HG03439 (cell line): ENCODE results near the gene ACTN4.

Experiments
- ATAC-seq: cut with Tn5 transposase; IDR thresholded peaks from one replicate; pipeline ENCODE4 v1.9.1; 2021; ENCODE audit warnings: mild to moderate bottlenecking, moderate library complexity; ENCODE audit not compliant: unreplicated experiment

Gene ACTN4

DNA sequence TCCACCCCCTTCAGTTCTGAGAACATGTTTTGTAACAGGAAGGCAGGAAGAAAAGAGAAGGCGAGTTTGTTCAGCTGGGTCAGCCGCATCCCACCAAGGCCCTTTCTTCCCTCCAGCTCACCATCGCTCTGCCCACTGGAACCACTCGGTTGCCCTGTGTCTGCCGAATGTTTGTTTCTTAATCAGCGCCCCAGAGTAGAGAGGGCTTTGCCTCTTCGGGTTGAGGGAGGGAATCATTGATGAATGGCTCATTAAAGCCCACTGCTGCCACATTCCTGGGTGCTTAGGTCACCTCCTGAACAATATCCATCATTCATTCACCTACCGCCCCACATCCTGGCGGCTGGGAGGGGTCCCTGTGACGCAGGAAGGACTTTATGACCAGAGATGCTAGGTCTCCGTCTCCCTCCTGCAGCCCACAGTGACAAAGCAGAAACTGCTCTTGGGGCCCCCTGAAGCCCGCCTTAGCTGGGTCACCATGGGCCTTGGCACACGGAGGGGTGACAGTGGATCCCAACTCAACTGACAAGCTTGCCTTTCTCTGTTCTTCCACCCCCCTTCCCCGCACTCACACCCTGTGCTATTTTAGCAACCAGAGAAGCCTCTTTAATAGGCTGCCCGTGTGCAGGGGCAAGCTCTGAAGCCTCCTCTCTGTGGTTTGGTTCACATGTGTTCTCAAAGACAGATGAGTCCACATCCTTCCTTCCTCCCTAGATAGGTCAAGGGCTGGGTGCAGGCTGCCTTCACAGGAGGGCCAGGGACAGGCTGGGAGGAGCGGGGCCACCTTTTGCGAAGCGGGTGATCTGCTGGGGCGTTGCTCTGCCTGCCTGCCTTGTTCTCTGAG, 46.2 kb downstream of the ACTN4 start:
- ATAC-seq = no peak

GRCh38 chr19:38695317-38695683, 47.9 kb downstream of the ACTN4 start:
- no peak for ATAC-seq

DNA sequence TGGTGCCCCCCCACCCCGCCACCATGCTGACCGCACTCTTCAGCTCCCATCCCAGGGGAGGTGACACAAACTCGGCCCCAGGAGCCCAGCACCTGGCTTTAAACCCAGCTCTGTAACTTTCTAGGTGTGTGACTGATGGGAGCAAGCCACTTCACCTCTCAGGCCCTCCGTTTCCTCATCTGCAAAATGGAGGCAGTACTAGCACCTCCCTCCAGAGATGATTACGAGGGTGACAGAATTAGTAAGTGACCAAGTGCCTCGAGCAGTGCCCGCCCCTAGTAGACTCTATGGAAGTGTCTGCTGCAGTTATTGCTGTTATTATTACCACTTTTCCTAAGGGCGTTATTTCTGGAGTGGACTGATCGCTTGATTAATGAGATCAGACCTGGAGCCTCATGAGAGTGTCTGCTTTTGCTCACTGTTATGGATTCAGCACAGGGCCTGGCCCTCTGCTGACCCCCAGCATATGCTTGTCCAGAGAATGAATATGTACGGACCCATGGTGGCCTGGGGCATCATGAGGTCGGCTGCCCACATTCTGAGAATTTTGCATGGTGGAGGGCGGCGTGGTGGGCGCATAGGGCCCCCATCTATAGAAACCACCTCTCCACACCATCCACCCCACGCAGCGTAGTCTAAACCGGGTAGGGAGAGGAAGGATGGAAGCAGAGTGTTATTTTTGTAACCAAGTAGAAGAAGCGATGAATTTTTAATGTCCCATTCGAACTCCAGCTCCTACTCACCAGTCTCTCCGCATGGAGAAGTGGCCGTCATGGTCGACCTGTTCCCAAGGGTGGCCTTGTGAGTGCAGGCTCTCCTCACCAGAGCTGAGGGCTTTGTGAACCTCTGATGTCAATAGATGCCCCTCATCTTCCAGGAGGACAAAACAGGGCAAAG, 48.6 kb downstream of the ACTN4 start:
- no peak for ATAC-seq

DNA sequence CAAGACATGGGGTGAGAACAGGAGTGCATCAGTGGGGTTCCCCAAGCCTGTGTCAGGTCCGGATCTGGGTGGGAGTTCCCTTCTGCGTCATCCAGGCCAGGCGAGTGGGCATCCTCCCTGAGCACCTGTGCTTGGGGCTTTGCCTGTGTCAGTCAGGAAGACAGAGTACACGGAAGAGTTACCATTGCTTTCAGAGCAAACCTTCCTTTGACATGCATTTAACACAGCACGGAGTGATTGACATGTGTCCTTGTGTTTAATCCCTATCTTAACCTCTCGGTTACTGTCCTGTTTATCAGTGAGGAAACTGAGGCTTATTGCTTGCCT, 49.2 kb downstream of the ACTN4 start:
- no peak for ATAC-seq

- ATAC-seq = no peak
Observed at GRCh38 chr19:38697197-38697596, 49.7 kb downstream of the ACTN4 start.

DNA sequence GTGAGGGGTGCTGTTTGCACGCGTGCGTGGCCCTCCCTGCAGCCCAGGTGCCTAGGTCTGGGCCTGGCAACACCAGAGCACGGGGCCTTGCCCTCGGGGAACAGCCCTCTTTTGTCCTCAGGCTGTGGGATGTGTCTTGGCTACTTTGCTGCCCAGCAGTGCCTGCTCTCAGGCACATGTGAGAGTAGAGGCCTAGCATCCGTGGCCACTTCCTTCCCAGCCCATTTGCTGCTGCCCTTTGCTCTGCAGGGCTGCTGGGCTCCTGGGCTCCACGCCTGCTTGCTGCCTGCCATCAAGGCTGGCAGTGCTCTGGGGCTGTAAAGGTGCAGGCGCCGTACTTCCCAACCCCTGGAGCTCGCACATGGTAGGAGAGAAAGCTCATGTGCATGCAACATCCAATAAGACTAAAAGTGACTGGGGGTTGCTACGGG, 50.2 kb downstream of the ACTN4 start:
- ATAC-seq = no peak

DNA sequence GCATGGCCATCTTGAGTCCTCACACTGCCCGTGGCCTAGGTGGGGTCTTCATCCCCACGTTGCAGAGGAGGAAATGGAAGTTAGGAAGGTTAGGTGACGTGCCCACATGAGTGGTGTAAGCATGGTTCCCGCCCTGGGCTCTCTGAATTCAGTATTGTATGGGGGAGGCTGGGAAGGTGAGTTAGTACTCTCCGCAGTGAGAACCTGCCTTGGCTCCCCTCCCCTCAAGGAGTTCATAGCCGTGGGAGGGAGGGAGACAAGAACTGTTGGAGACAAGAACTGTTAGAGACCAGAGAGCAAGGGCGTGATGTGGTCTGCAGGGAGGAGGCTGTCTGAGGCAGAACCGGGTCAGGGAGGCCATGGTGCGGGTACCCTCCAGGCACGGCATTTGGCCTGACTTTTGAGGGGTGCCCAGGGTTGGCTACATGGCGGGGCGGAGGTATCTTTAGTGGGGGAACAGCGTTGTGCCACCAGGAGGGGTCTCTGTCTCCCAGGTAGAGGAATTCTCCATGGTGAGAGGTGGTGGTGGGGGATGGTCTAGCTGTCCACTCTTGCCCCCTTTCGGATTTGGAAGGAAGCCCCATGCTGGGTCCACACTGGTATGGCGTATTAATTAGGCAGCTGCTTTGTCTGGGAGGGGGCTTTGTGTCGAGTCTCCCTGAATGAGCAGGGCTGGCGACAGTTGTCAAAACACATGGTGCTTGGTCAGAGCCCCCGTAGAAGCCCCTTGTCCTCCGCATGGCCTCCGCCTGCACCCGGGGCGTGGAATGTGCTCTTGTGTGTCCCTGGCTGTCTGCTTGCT, 51.0 kb downstream of the ACTN4 start:
- ATAC-seq = no peak

DNA sequence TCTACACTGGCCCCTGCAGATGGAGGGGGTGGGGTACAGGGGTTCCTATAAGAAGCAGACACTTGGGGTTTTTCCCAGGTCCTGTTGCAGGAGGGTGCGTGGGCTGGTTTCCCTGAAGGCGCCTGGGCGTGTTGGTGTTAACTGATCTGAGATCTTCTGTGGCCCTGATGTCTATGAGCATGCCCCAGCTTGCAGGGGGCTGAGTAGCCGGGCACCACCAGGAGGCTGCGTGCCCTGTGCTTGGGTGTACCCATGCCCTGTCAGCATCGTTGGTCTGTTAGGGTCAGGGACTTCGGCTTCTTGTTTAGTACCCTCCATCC, 51.5 kb downstream of the ACTN4 start:
- ATAC-seq = no peak

DNA sequence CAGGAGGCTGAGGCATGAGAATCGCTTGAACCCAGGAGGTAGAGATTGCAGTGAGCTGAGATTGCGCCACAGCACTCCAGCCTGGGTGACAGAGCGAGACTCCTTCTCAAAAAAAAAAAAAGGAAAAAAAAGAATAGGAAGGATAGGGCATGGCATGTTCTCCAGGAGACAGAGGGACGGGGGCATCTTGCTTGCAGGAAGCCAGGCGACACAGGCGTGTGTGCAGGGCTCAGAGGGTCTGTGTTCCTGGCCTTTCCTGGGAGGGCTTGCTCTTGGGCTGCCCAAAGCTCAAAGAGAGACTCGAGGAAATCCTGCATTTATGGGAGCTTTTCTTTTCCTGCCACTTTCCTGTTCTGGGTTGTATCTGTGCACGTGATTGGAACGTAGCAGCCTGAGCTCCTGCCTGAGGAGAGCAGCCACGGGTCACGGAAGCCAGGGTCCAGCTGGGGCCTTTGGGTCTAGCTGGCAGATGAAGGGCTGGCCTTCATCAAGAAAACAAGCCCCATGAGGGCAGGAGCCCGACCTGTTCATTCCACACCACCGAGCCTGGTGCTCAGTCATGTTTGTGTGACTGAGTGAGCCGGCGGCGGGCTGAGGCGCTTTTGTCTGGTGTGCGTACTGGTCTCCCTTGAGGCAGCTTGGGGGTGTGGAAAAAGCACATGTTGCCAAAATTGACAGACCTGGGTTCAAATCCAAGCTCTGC, 52.3 kb downstream of the ACTN4 start:
- no peak for ATAC-seq

DNA sequence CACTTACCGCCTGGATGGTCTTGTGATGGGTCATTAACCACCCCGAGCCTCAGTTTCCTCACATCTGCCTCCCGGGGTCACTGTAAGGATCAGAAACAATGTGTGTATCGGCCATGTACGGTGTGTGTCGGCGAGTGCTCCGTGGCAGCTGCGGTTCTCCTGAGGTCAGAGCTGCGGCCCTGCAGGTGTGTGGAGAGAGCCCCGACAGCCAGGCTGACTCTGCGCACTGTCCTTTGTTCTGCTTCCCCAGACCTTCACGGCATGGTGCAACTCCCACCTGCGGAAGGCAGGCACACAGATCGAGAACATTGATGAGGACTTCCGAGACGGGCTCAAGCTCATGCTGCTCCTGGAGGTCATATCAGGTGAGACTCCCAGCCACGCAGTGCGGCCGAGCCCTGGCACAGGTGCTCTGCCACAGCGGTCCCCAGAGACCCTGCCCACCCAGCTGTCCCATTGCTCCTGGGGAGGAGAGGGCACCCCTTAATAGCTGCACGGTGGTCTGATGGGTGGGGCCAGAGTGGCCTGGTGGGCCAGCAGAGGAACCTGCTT, 53.0 kb downstream of the ACTN4 start:
- no peak for ATAC-seq

DNA sequence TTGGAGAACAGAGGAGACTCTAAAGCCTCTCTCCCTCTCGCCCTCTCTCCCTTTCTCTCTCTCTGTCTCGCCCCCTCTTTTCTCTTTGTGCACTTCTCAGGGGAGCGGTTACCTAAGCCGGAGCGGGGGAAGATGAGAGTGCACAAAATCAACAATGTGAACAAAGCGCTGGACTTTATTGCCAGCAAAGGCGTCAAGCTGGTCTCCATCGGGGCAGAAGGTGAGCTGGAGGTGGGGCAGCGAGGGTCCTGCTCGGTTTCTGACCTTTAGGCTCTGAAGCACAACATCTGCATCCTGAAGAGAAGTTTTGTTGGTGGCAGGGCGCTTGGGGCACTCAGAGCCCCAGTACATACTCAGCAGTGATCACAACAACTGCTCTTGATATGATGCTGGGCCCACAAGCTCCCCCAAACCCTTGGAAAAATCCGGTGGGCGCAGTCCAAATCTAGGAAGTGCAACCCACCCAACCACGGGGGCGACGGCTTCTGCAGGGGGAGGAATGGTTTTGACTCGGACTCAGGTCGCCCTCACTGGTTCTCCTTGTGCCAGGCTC, 53.5 kb downstream of the ACTN4 start:
- ATAC-seq = no peak

- ATAC-seq = no peak
Observed at GRCh38 chr19:38701455-38702063, 54.1 kb downstream of the ACTN4 start.

- no peak for ATAC-seq
Observed at GRCh38 chr19:38702278-38702677, 54.8 kb downstream of the ACTN4 start.

- ATAC-seq = no peak
Observed at GRCh38 chr19:38703509-38703908, 56.1 kb downstream of the ACTN4 start.

- ATAC-seq = no peak
Observed at GRCh38 chr19:38704488-38705026, 57.1 kb downstream of the ACTN4 start.

DNA sequence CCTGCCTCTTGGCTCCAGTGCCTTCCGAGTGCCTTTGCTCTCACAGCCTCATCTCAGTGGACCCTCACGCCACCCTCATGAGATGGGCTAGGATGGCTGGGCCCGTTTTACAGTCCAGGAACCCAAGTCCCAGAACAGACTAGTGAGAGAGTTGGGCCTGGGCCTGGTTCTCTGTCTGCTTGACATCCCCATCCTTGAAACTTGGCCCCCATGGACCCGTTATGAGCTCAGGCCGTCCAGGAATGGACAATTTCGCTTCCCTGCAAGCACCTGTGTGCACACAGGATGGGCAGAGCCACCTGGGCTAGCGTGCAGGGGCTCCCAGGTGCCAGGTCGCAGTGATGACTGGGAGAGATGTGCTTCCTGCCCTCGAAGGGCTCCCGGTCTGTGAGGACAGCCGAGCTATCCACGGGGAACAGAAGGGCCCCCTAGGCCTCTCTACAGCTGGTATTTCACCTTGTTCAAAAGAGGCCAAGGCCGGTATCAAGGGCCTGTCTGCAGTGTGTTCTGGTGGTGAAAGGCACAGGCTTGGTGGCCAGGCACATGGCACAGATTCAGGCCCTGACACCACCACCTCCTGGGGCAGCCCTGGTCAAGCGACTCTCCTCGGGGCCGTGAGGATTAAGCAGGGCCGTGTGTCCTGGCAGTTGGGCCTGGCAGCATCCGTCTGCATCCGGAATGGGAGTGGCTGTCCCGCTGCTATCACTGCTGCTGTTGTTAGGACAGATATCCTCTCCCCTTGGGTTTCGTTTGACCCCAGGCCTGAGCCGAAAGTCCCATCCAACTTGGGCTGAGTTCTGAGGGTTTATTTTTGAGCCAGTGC, 58.0 kb downstream of the ACTN4 start:
- ATAC-seq = no peak

DNA sequence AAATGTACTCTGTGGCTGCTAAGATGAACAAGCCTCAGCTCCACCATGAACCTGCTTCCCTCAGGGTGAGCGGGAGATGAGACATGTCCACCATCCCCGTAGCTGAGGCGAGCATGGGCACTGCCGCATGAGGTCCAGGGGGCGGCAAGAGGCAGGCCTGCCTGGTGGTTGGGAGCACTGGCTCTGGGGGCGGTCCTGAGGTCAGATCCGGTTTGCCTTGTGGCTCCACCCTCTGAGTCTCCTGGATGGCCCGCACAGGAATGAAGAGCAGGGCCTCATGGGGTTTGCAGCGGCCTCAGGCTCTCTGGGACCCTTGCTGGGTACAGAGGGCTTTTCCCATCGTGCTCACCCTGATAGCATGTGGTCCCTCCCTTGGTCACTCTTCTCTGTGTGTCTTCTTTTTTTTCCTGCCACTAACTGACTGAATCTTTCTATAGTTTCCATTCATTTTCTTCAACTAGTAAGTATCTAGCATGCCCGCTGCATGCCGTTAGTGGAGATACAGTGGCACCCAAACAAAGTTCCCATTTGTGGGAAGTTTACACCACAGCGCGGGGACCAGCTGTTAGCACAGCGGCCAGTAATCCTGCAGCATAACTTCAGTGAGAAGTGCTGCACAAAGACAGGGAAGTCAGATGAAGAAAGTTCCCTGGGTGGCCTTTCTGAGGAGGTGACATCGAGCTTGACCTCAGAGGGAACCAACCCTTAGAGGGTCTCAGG, 59.5 kb downstream of the ACTN4 start:
- no peak for ATAC-seq

DNA sequence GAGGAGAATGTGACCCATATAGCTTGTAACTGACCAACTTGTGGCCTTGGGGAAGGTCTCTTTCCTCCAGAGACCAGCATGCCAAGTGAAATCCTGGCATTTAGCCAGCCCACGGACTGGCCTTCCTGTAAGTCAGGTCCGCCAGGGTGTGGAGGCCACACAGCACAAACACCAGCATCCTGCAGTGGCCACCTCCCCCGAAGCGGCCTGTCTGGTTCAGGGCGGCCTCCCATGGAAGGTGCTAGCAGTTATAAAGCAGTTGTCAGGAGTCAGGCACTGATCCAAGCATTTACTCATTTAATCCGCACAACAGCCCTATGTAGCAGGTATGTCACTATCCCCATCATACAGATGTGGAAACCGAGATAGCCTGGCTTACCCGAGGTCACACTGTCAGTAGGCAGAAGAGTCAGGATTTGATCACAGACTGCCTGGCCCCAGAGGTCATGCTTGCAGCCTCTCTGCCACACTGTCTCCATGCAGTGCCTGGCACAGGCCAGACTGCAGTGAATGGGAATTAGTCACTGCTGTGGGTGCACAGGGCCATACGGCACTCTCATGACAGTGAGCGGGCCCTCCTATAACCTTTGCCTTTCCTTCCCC, 60.2 kb downstream of the ACTN4 start:
- ATAC-seq = no peak
